BE2C (cell line): ENCODE data around the gene SEMA3F. TPM values are rescaled to one million over a fixed set of nuclear protein-coding genes. Genes with fewer than 3 reads are reported as not detected.
A peak's percentile ranks its signal among the peaks of the same experiment; 100 is the strongest.

Source experiments
- DNase-seq: peaks from one replicate; pipeline ENCODE4 v3.0.0-alpha.2; 2020
- H3K27me3 ChIP-seq: fragments of 250-450 bp; sonication (Bioruptor Pico); 2 replicates; pipeline ENCODE4 v1.5.1; 2020; ENCODE audit warnings: mild to moderate bottlenecking
- H3K36me3 ChIP-seq: fragments of 250-450 bp; sonication (Bioruptor Pico); 2 replicates; pipeline ENCODE4 v1.5.1; 2020; ENCODE audit warnings: mild to moderate bottlenecking
- H3K4me1 ChIP-seq: fragments of 250-450 bp; sonication (Bioruptor Pico); 2 replicates; pipeline ENCODE4 v1.5.1; 2020
- H3K4me3 ChIP-seq: 2 replicates; pipeline ENCODE4 v1.5.1; 2011; ENCODE audit warnings: low read depth, low read length
- H3K9me3 ChIP-seq: fragments of 250-450 bp; sonication (Bioruptor Pico); 2 replicates; pipeline ENCODE4 v1.5.1; 2020
- polyA plus RNA-seq: library from polyadenylated mRNA; unstranded; fragments of >200 nt; gene quantifications from one replicate; pipeline ENCODE4 v1.2.1, GENCODE V29; 2012; ENCODE audit warnings: low read depth, missing spikeins; ENCODE audit not compliant: insufficient read length, insufficient read depth
- TF ChIP-seq, protein P1 (sequence below): IDR thresholded peaks from 2 replicates; pipeline ENCODE4 v1.5.1; 2012; ENCODE audit warnings: mild to moderate bottlenecking, low read depth, low read length

The SEMA3F gene
- 43.3 TPM for polyA plus RNA-seq

DNA sequence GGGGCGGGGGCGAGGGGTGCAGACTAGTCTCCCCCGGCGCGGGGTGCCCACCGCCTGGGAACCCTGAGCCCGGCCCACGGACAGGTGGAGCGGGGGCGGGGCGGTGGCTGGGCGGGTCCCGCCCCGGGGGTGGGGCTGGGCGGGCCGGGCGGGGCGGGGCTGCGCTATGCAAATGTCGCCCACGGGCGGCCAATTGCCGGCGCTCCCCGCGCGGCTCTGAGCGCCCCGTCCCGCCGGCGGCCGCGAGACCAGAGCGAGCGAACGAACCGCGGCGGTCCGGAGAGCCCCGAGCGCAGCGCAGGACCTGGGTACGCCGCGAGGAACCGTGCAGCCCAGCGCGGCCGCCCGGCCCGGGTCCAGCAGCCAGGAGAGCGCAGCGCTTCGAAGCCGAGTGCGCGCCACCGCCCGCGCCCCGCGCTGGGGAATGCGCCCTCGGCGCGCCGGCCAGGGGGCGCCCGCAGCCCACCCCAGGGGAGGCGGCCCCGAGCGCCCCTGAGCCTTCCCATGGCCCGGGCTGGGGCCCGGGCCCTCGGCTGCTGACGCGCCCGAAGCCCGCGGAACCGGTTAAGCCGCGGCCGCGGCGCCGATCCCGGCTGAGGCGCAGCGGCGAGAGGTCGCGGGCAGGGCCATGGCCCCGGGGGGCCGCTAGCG, at the start of gene SEMA3F:
Gene SEMA3F, plus strand, starts transcription at position 485 of the 651 bp plus-strand sequence. CDS start 4,299 bp downstream, outside the sequence.
- TF ChIP-seq, protein P1, sequence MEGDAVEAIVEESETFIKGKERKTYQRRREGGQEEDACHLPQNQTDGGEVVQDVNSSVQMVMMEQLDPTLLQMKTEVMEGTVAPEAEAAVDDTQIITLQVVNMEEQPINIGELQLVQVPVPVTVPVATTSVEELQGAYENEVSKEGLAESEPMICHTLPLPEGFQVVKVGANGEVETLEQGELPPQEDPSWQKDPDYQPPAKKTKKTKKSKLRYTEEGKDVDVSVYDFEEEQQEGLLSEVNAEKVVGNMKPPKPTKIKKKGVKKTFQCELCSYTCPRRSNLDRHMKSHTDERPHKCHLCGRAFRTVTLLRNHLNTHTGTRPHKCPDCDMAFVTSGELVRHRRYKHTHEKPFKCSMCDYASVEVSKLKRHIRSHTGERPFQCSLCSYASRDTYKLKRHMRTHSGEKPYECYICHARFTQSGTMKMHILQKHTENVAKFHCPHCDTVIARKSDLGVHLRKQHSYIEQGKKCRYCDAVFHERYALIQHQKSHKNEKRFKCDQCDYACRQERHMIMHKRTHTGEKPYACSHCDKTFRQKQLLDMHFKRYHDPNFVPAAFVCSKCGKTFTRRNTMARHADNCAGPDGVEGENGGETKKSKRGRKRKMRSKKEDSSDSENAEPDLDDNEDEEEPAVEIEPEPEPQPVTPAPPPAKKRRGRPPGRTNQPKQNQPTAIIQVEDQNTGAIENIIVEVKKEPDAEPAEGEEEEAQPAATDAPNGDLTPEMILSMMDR = no peak
- Histone ChIP-seq H3K4me3 (peak within 1 kb of the TSS; percentile 50), H3K27me3 (no peaks in the 10 kb centered on the region), H3K9me3 (no peaks in the 10 kb centered on the region), H3K4me1 (peaks cover 15% of the 10 kb centered on the region), H3K36me3 (no peaks in the 10 kb centered on the region)
- DNase-seq = peak; percentile 76

DNA sequence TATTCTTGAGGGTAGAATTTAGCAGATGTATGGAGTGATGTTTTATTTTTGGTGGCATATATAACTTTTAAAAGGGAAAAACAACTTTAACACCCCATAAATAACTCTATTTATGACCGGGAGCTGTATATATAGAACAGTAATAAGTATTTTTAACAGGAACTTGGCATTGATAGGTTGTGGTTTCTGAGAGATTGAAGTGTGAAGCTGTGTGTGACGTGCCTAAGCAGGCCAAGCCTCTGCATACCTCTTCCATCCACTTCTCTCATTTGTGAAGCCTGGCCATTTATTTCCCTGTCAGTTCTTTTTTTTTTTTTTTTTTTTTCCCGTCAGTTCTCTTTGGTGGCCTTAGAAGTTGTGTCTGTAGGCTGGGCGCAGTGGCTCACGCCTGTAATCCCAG, 43.4 kb upstream of the SEMA3F start:
- DNase-seq = no peak
- Histone ChIP-seq H3K27me3 (no peaks in the 10 kb centered on the region), H3K36me3 (peaks cover 65% of the 10 kb centered on the region), H3K4me1 (no peaks in the 10 kb centered on the region), H3K9me3 (no peaks in the 10 kb centered on the region), H3K4me3 (no peak overlapping the region)
- TF ChIP-seq, protein P1 = no peak

DNA sequence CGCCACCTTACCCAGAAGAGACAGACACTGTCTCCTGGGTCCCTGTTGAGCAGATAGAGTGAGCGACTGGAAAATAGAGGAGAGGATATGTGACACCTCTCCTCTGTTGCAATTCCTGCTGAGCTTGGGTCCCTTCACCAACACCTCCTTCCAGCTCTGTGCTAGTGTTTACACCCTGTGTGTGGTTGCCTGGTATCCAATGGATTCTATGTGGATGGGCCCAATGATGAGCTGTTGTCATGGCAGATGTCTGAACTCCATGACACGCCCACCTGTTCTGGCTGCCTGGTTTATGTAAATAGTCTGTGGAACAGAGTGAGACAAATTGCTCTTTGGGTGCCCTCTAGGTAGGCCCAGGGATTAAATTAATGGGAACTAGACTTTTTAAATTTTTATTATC, 42.7 kb upstream of the SEMA3F start:
- Histone ChIP-seq H3K4me3 (no peak overlapping the region), H3K36me3 (peaks cover 65% of the 10 kb centered on the region), H3K27me3 (no peaks in the 10 kb centered on the region), H3K4me1 (no peaks in the 10 kb centered on the region), H3K9me3 (no peaks in the 10 kb centered on the region)
- TF ChIP-seq, protein P1 = no peak
- DNase-seq = no peak

DNA sequence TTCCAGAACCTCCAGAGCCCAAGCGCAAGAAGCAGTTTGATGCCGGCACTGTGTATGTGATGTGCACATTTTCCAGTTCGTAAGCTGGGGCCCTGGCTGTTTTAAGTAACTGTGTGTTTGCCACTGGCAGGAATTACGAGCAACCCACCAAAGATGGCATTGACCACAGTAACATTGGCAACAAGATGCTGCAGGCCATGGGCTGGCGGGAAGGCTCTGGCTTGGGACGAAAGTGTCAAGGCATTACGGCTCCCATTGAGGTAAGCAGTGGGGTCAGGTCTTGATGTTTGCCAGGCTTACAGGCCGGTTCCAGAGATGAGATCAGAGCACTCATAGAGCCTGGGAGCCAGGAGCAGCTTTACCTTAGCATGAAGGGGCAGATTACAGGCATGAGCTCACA, 38.0 kb upstream of the SEMA3F start:
- no peak overlapping the region for H3K4me3 ChIP-seq
- H3K4me1 ChIP-seq = no peaks in the 10 kb centered on the region
- H3K27me3 ChIP-seq = no peaks in the 10 kb centered on the region
- H3K9me3 ChIP-seq = no peaks in the 10 kb centered on the region
- TF ChIP-seq, protein P1 = no peak
- peaks cover 42% of the 10 kb centered on the region for H3K36me3 ChIP-seq
- no peak for DNase-seq

DNA sequence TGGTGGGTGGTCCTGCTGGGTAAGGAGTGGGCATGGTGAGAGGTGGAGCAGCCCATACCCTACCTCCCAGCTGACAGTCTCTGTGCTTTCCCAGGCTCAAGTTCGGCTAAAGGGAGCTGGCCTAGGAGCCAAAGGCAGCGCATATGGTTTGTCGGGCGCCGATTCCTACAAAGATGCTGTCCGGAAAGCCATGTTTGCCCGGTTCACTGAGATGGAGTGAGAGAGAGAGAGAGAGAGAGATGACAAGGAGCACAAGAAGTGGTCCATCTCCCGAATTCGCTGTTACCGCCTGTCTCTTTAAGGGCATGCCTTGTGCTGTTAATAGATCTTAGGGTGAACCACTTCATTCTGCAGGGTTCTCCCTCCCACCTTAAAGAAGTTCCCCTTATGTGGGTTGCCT, 36.9 kb upstream of the SEMA3F start:
- TF ChIP-seq, protein P1 = no peak
- H3K4me1 ChIP-seq = peaks cover 3% of the 10 kb centered on the region
- peaks cover 36% of the 10 kb centered on the region for H3K36me3 ChIP-seq
- H3K9me3 ChIP-seq = no peaks in the 10 kb centered on the region
- H3K4me3 ChIP-seq = no peak overlapping the region
- no peak for DNase-seq
- no peaks in the 10 kb centered on the region for H3K27me3 ChIP-seq

DNA sequence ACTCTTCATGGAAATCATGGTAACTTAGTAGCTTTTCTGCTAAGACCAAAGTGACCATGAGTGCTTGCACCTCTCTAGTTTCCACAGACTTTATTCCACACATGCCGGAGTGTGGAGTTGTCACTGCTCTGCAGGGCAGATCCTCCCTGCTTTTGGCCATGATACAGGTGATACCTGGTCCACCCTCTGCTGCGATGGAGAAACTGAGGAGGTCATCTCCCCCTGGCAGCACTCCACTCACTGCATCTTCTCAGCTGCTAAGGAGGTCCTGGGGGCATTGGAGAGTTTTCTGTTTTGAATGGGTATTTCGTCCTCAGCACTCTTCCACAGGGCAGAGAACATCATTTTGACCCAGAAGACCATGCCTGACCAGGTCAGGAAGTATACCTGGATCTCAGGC, 35.3 kb upstream of the SEMA3F start:
- Histone ChIP-seq H3K4me1 (peaks cover 16% of the 10 kb centered on the region), H3K9me3 (no peaks in the 10 kb centered on the region), H3K4me3 (no peak overlapping the region), H3K27me3 (no peaks in the 10 kb centered on the region), H3K36me3 (peaks cover 25% of the 10 kb centered on the region)
- no peak for DNase-seq
- TF ChIP-seq, protein P1 = no peak
